Inferior parietal cortex (tissue), 1 donor: ENCODE measurements around the gene PAK2.
A peak's percentile ranks its signal among the peaks of the same experiment; 100 is the strongest.
"Not testable (repeated sequence)": the region's sequence is repeated elsewhere in the genome, so short reads cannot be mapped to it uniquely, and the experiment has no call there.

ENCODE experiments used
- DNase-seq: peaks from one replicate; pipeline ENCODE4 v3.0.0-alpha.2; 2016; ENCODE audit errors: extremely low spot score

PAK2 gene

GRCh38 chr3:196736670-196737374, 2.8 kb upstream of the PAK2 start:
- no peak for DNase-seq

DNA sequence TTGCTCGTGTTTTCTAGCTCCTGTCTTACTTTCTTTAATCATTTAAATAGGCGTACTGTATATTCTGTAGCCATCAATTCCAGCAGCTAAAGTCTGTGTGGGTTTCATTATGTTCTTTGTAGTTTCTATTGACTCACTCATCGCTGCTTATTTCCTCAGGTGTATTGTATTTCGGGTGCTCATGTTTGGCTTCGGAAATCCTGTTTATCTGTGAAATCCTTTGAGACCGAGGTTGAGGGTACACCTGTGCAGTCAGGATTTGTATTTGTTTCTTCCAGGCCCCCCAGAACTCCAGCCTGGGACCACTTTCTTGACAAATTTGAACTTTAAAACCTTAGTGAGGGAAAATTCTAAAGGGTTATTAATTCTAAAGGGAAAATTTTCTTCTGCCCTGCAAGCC, 2.0 kb upstream of the PAK2 start:
- no peak for DNase-seq

DNA sequence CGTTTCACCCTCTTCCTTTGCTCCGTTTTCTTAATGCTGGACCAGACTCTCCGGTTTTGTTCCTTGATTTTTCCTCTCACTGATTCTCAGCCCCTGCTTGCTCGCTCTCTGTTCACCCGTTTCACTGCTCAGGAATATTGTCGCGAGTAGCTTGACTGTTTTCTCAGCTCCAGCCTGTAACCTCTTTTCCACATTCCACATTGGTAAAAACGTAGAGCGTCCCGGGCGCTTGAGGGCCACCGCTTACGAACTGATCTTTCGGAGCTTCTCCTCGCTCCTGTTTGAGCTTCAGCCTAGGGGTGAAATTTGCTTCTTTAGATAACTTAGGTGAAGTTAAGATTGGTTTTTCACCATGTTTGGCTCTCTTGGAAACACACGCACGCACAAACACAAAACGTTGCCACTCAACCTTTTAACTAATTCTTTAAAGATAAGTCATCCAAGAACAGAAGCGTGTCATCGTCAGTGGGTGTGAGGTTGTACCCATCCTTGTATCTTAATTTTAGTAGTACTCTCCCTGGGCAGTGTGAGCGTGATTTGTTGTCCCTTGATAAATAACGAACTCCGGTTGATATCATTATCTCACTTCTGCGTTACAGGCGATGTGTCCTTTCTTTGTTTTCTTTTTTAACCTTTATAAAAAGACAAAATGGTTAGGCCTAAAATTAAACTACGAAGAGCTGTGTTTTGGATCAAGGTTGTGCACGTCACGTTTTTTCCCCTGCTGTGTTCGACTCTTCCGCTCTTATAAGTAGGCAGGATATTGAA, 1.0 kb downstream of the PAK2 start:
- DNase-seq = peak; percentile 49

- no peak for DNase-seq
Observed at GRCh38 chr3:196741249-196741889, 1.7 kb downstream of the PAK2 start.

GRCh38 chr3:196743569-196743968, 3.9 kb downstream of the PAK2 start:
- not testable (repeated sequence) for DNase-seq

- no peak for DNase-seq
Observed at GRCh38 chr3:196749125-196749524, 9.5 kb downstream of the PAK2 start.

DNA sequence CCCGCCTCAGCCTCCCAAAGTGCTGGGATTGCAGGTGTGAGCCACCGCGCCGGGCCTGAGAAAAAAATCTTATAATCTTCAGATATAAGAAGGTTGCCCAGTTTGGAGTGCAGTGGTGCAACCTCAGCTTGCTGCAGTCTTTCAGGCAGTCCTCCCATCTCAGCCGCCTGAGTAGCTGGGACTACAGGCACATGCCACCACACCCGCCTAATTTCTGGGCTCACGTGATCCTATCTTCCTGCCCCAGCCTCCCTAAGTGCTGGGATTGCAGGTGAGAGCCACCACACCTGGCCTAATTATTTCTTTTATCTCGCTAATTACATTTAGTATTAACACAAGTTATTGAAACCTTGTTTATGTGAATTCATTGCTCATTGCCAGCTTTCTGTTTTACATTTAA, 13.5 kb downstream of the PAK2 start:
- no peak for DNase-seq

DNA sequence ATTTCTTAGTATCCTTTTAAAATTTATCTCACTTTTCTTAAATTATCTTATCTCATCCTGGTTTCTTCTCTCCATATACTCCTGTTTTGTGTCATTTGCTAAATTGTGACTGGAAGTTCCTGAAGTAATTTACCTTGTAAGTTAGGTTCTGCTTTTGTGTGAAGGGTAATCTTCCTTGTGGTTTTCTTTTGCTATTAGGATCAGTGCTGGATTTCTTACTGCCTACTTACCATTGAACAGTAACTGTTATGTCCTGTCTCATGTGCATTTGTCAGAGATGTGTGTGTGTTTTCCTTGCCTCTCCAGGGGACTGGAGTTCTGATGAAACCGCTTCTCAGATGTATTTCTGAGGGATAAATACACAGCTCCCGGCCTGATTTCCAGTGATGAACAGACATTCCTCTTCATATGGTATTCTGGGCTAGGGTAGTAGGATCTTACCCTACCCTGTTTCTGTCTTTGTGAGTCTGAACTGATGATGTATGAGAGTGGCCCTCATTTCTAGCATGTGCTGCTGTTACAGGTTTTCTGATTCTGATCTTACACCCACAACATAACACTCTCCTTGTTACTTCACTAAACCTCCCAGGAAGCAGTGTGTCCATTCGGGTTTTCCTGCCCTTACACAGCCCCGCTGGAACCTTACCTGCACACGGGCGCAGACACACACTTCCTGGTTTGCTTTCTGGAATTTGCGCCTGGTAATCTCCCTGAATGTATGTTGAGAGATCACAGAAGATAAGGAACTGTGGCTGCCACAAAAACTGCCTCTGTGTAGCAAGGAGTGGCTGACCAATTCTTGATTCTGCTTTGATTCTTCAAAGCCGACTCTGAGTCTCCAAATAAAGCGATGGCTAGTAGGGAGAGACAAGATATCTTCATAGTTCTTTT, 14.7 kb downstream of the PAK2 start:
- DNase-seq = no peak

- DNase-seq = no peak
Observed at GRCh38 chr3:196756732-196757131, 17.1 kb downstream of the PAK2 start.

DNA sequence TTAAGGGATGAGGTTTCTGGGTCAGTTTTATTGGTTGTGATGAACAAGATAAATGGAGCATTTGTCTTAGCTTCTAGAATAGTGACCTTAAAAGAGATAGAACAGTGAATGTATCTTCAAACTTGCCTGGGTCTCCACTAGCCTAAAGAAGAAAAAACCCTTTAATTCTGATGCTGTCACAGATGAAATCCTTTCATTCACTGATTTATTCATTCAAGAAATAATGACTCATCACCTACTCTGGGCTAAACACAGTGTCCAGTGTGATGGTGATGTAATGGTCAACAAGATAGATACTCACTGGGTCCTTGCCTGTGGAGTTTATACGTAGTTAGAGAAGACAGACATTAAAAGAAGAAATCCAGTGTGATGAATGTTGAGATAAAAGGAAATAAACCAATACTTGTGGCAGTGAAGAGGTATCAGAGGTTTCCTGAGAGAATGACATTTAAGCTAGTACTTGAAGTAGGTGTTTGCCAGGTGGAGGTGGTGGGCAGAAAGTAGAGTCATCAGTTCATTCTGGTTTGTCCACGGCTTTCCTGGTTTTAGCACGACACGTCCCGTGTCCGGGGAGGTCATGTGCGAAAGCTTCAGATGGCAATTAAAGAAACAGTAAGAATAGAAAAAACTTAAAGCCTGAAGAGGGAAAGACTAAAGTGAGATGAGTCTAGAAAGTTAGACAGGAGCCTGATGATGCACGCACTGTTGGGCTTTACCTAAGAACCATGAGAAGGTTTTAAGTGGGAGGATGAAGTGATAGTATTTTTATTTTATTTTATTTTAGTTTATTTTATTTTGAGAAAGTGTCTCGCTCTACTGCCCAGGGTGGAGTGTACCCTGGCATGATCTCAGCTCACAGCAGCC, 18.5 kb downstream of the PAK2 start:
- DNase-seq = no peak

GRCh38 chr3:196763179-196763578, 23.5 kb downstream of the PAK2 start:
- DNase-seq = peak; percentile 53

GRCh38 chr3:196765454-196765853, 25.8 kb downstream of the PAK2 start:
- DNase-seq = no peak

DNA sequence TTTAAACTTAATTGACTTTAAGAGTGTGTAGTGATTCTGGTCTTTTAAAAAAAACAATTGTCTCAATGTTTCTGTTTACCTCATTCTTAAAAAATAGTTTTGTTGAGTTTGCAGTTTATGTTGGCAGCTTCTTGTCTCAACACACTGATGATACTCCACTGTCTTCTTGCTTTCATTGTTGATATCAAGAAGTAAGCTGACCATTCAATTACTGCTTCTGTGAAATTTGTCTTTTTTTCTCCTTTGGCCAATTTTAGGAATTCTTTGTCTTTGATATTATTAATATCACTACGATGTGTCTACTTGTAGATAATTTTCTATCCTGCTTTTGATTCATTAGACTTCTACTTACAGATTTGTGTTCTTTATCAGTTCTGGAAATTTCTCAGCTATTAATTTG, 31.4 kb downstream of the PAK2 start:
- no peak for DNase-seq

DNA sequence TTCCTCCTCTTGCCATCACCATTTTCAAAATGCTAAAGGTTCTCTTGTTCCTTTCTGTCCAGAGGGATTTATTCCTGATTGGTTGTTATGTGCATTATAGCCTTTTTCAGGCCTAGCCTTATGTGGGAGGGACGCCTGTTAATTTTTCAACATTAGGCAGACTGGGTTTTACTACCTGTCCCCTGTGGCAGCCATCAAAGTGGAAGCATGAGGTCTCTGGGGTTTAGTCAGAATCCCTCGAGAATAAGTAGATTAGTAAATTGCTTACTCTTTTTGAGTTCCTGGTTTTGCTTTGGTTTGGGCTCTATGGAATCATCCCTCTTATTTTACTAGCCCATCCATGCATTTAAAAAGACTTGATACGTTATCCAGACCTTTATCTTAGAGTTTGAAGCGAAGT, 32.4 kb downstream of the PAK2 start:
- no peak for DNase-seq

DNA sequence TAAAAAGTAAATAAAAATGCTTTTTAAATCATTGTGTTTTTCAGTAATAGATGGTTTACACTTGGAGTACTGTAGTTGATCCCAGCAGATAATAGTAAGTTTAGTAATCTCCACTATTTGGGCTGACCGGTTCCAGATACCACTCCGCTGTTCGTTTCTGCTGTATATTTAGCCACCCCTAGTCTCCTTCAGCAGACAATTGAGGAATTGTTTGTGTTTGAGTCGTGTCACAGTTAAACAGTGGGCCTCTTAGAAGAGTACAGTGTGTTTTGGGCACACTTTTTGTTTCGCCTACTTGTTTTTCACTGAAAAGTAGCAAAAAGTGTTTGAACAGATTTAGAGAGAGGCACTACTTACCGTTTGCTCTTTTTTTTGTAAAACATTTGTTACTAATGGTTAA, 33.2 kb downstream of the PAK2 start:
- DNase-seq = peak; percentile 75

- no peak for DNase-seq
Observed at GRCh38 chr3:196774191-196774820, 34.6 kb downstream of the PAK2 start.

- DNase-seq = no peak
Observed at GRCh38 chr3:196774848-196775422, 35.3 kb downstream of the PAK2 start.

DNA sequence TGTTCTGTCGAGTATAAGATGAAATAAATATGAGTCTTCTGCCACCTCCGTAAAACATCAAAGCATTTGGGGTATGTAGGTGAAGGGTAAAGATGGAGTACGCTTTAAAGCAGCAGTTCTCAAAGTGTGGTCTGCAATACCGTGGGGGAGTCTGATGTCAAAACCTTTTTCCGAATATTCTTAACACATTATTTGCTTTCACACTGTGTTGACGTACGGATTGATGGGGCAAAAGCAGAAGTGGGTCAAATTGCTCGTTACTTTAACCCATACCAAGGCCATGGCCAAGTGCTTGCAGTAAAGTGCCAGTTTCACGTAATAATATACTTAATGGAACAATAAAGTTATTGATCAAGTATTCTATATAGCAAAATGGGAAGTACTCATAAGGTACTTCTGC, 36.3 kb downstream of the PAK2 start:
- DNase-seq = no peak

DNA sequence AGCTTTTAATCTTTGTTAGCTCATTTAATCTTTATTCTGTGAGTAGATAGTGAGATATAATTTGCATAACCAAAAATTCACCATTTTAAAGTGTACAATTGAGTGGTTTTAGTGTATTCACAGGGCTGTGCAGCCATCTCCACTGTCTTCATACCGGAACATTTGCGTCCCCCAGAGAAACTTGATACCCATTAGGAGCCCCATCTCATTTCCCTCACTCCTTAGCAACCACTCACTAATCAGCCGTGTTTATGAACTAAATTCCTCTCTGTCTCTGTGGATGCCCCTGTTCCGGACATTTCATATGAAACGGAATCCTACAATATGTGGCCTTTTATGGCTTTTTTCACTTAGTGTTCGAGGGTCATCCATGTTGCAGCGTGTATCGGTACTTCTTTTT, 38.2 kb downstream of the PAK2 start:
- DNase-seq = no peak

DNA sequence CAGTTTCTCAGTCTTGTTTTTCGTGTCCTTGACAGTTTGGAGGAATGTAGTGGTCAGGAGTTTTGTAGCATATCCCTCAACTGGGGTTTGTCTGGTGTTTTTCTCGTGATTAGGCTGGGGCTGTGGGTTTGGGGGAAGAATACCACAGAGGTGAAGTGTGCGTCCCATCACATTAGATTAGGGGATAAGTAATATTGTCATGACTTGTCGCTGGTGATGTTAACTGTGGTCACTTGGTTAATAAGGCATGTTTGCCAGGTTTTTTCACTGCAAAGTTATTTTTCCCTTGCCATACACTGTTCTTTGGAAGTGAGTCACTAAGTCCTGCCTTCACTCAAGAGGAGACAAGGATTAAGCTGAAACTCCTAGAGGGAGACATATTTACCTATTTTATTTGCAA, 39.1 kb downstream of the PAK2 start:
- DNase-seq = no peak
